Prostate gland (tissue), 2 donors: ENCODE data around the gene MARCKS. TPM values are rescaled to one million over a fixed set of nuclear protein-coding genes. Genes with fewer than 3 reads are reported as not detected.

Source experiments
- DNase-seq: peaks from one replicate; pipeline ENCODE4 v3.0.0-alpha.2; 2019; ENCODE audit warnings: low spot score
- H3K27ac ChIP-seq, 2 donors: fragments of 200-600 bp; sonication (generic); 2 replicates each; pipeline ENCODE4 v1.5.1; 2017 to 2019
- H3K27me3 ChIP-seq: fragments of 200-600 bp; sonication (generic); replicated peaks from 2 replicates; pipeline ENCODE4 v1.5.1; 2019; ENCODE audit not compliant: insufficient read depth
- H3K36me3 ChIP-seq, 2 donors: fragments of 200-600 bp; sonication (generic); 1 replicate in 1 of 2; 2 replicates in 1 of 2; pipeline versions ENCODE4 v1.5.1 to v1.8.1; 2017 to 2019
- H3K4me1 ChIP-seq: fragments of 200-600 bp; sonication (generic); replicated peaks from 2 replicates; pipeline ENCODE4 v1.5.1; 2019
- H3K4me3 ChIP-seq, 2 donors: fragments of 200-600 bp; sonication (generic); 2 replicates each; pipeline ENCODE4 v1.5.1; 2017 to 2019
- H3K9me3 ChIP-seq: fragments of 200-600 bp; sonication (generic); 2 replicates; pipeline ENCODE4 v1.5.1; 2017
- CTCF ChIP-seq, 4 experiments: fragments of 200-600 bp in 2 of 4; fragments of 450-650 bp in 2 of 4; sonication (generic) in 2 of 4; IDR thresholded peaks; 1 replicate in 3 of 4; 2 replicates in 1 of 4; pipeline ENCODE4 v1.5.1; 2016 to 2019; ENCODE audit warnings: antibody characterized with exemption in 4 of 4, mild to moderate bottlenecking in 2 of 4, moderate library complexity in 2 of 4
- POLR2A ChIP-seq: fragments of 450-650 bp; IDR thresholded peaks from one replicate; pipeline ENCODE4 v1.6.1; 2016; ENCODE audit warnings: antibody characterized with exemption, mild to moderate bottlenecking
- POLR2AphosphoS5 ChIP-seq: sonication (generic); formaldehyde crosslinking; IDR thresholded peaks from one replicate; pipeline ENCODE4 v1.6.1; 2017; ENCODE audit warnings: antibody characterized with exemption
- WGBS: methylation state at CpG from one replicate; pipeline ENCODE4 v1.1.5; 2018; 5-methylcytosine and 5-hydroxymethylcytosine counted together
- intact Hi-C: fragments of 100-400 bp; cut with DNase I; formaldehyde crosslinking; loops from one replicate; pipeline ENCODE4 v1.14.2; 2022
- total RNA-seq, 2 donors: library from RNA; depleted of rRNA; stranded (reverse); fragments of >200 nt; gene quantifications; one replicate each; pipeline ENCODE4 v1.1.0, GENCODE V29; 2016

Gene MARCKS
- total RNA-seq, 2 donors from 2014 or later = 96.2 to 190 TPM

- WGBS = 12% methylated on average over 6 of the region's 6 CpGs
- H3K27me3 ChIP-seq = no peaks in the 10 kb centered on the region
Measured at GRCh38 chr6:113879186-113880096, 22.3 kb downstream of the MARCKS start.

GRCh38 chr6:113881478-113881980, 24.4 kb downstream of the MARCKS start:
- no peak for DNase-seq
- no peak for TF ChIP-seq POLR2AphosphoS5
- no peak for TF ChIP-seq POLR2A
- TF ChIP-seq CTCF (IDR thresholded peaks at IDR 0.05) = no peak
- Histone ChIP-seq H3K9me3 (no peaks in the 10 kb centered on the region), H3K4me3 (no peak overlapping the region), H3K4me1 (no peaks in the 10 kb centered on the region), H3K27me3 (no peaks in the 10 kb centered on the region), H3K27ac (no peak overlapping the region), H3K36me3 (no peaks in the 10 kb centered on the region)
- intact Hi-C loops = no loop called here
- WGBS = 45% methylated on average over 2 of the region's 2 CpGs

More at GRCh38 chr6:113879186-113880096, 22.3 kb downstream of the MARCKS start:
- peak; percentile 55 for DNase-seq
- intact Hi-C loops = no loop called here
- no peaks in the 10 kb centered on the region for H3K36me3 ChIP-seq
- no peak overlapping the region for H3K4me3 ChIP-seq
- TF ChIP-seq CTCF (IDR thresholded peaks at IDR 0.05) = peak in 3 of 4 experiments; percentile 20 to 70 (median 66)
- peak; percentile 45 for TF ChIP-seq POLR2AphosphoS5
- TF ChIP-seq POLR2A = no peak
- H3K4me1 ChIP-seq = no peaks in the 10 kb centered on the region
- H3K27ac ChIP-seq = no peak overlapping the region
- no peaks in the 10 kb centered on the region for H3K9me3 ChIP-seq

- no peak overlapping the region for H3K27ac ChIP-seq
- DNase-seq = no peak
- WGBS = 73% methylated on average over 2 of the region's 2 CpGs
- H3K4me1 ChIP-seq = no peaks in the 10 kb centered on the region
- no peak for TF ChIP-seq POLR2A
- TF ChIP-seq CTCF (IDR thresholded peaks at IDR 0.05) = no peak
- TF ChIP-seq POLR2AphosphoS5 = no peak
- H3K9me3 ChIP-seq = no peaks in the 10 kb centered on the region
- intact Hi-C loops = no loop called here
- no peaks in the 10 kb centered on the region for H3K27me3 ChIP-seq
- no peaks in the 10 kb centered on the region for H3K36me3 ChIP-seq
- H3K4me3 ChIP-seq = no peak overlapping the region
Measured at GRCh38 chr6:113882336-113883022, 25.3 kb downstream of the MARCKS start.

- Histone ChIP-seq H3K4me1 (no peaks in the 10 kb centered on the region), H3K9me3 (no peaks in the 10 kb centered on the region), H3K27ac (no peak overlapping the region), H3K4me3 (no peak overlapping the region), H3K27me3 (no peaks in the 10 kb centered on the region), H3K36me3 (no peaks in the 10 kb centered on the region)
- 83% methylated on average over 2 of the region's 2 CpGs for WGBS
- no peak for TF ChIP-seq CTCF (IDR thresholded peaks at IDR 0.05)
- no peak for TF ChIP-seq POLR2AphosphoS5
- TF ChIP-seq POLR2A = no peak
- DNase-seq = no peak
- intact Hi-C loops = no loop called here
Measured at GRCh38 chr6:113884011-113884410, 26.9 kb downstream of the MARCKS start.
